H1 (cell line): ENCODE results near the gene GPANK1. TPM values are rescaled to one million over a fixed set of nuclear protein-coding genes. Genes with fewer than 3 reads are reported as not detected.

Source experiments
- CTCF ChIA-PET: fragments of 300-600 bp; sonication (Branson Sonifier 250); formaldehyde crosslinking; loops from one replicate; lab custom pipeline; 2021; ENCODE audit not compliant: partially characterized antibody; lab: Charles Lee
- POLR2A ChIA-PET: fragments of 300-600 bp; sonication (Branson Sonifier 250); formaldehyde crosslinking; loops from one replicate; lab custom pipeline; 2021; ENCODE audit warnings: inconsistent platforms; ENCODE audit not compliant: partially characterized antibody; lab: Charles Lee
- DNase-seq, 2 experiments: peaks; one replicate each; pipeline versions ENCODE4 v3.0.0 to v3.0.0-alpha.2; 2010 to 2022; ENCODE audit warnings: low spot score in 2 of 2, low read depth in 1 of 2, mixed read lengths in 1 of 2
- FAIRE-seq: peaks from 2 replicates; lab custom pipeline; 2011; peaks lifted over from hg19 to GRCh38; lab: Jason Lieb, UNC
- H2AFZ ChIP-seq: 2 replicates; pipeline ENCODE4 v1.8.1; 2012; ENCODE audit warnings: low read length, inconsistent platforms
- H2AK5ac ChIP-seq: 2 replicates; pipeline ENCODE4 v1.6.1; 2013; ENCODE audit warnings: low read depth, low read length
- H2BK120ac ChIP-seq: replicated peaks from 2 replicates; pipeline ENCODE3; 2013; ENCODE audit warnings: low read depth, low read length, inconsistent platforms
- H2BK12ac ChIP-seq: 2 replicates; pipeline ENCODE4 v1.6.1; 2013; ENCODE audit warnings: low read depth, low read length
- H2BK15ac ChIP-seq: 2 replicates; pipeline ENCODE4 v1.6.1; 2013; ENCODE audit warnings: low read length
- H2BK20ac ChIP-seq: 2 replicates; pipeline ENCODE4 v1.6.1; 2013; ENCODE audit warnings: low read length
- H2BK5ac ChIP-seq: 2 replicates; pipeline ENCODE4 v1.6.1; 2013; ENCODE audit warnings: low read depth, low read length
- H3K14ac ChIP-seq: 2 replicates; pipeline ENCODE4 v1.6.1; 2013; ENCODE audit warnings: inconsistent platforms; ENCODE audit not compliant: insufficient read length
- H3K18ac ChIP-seq: 2 replicates; pipeline ENCODE4 v1.6.1; 2013; ENCODE audit warnings: low read length; ENCODE audit errors: extremely low read depth
- H3K23ac ChIP-seq: 2 replicates; pipeline ENCODE4 v1.6.1; 2013; ENCODE audit warnings: inconsistent platforms; ENCODE audit not compliant: insufficient read length
- H3K23me2 ChIP-seq: 2 replicates; pipeline ENCODE4 v1.6.1; 2013; ENCODE audit warnings: low read depth, low read length
- H3K27ac ChIP-seq: 2 replicates; pipeline ENCODE4 v1.6.1; 2011; ENCODE audit warnings: low read depth, low read length, inconsistent platforms
- H3K27me3 ChIP-seq, 4 experiments: replicated peaks in 1 of 4; 1 replicate in 1 of 4; 2 replicates in 3 of 4; pipeline versions ENCODE4 v1.6.1 to v1.8.1; 2011 to 2013; ENCODE audit warnings: low read length in 3 of 4, mild to moderate bottlenecking in 3 of 4, inconsistent platforms in 2 of 4, mixed read lengths in 2 of 4, moderate library complexity in 1 of 4; ENCODE audit not compliant: control insufficient read depth in 3 of 4, insufficient read depth in 3 of 4; ENCODE audit errors: extremely low read depth in 1 of 4
- H3K36me3 ChIP-seq, 4 experiments: 2 replicates each; pipeline versions ENCODE4 v1.6.1 to v1.8.1; 2011 to 2013; ENCODE audit warnings: mild to moderate bottlenecking in 4 of 4, low read length in 3 of 4, moderate library complexity in 2 of 4, control low read depth in 1 of 4, inconsistent platforms in 1 of 4; ENCODE audit not compliant: insufficient read depth in 4 of 4, control insufficient read depth in 2 of 4
- H3K4ac ChIP-seq: replicated peaks from 2 replicates; pipeline ENCODE3; 2013; ENCODE audit warnings: low read length, low read depth, mixed read lengths, inconsistent platforms; ENCODE audit not compliant: insufficient read length
- H3K4me1 ChIP-seq, 4 experiments: replicated peaks in 1 of 4; 1 replicate in 1 of 4; 2 replicates in 3 of 4; pipeline versions ENCODE4 v1.6.1 to v1.8.1; 2011 to 2013; ENCODE audit warnings: low read length in 3 of 4, inconsistent platforms in 2 of 4, mixed read lengths in 1 of 4; ENCODE audit not compliant: insufficient read depth in 4 of 4, control insufficient read depth in 3 of 4
- H3K4me2 ChIP-seq, 2 experiments: 2 replicates each; pipeline versions ENCODE4 v1.6.1 to v1.8.1; 2011 to 2013; ENCODE audit warnings: low read depth in 2 of 2, low read length in 2 of 2, control low read depth in 1 of 2, inconsistent platforms in 1 of 2, mild to moderate bottlenecking in 1 of 2; ENCODE audit not compliant: insufficient read depth in 1 of 2
- H3K4me3 ChIP-seq, 4 experiments: fragments of 200-600, 300-600 bp in 1 of 4; sonication (generic), shearing (Covaris generic), sonication (Bioruptor Twin) in 1 of 4; 2 replicates each; pipeline versions ENCODE4 v1.5.1 to v1.8.1; 2011 to 2016; ENCODE audit warnings: low read length in 4 of 4, low read depth in 3 of 4, control low read depth in 2 of 4, inconsistent platforms in 2 of 4, mild to moderate bottlenecking in 2 of 4, mixed read lengths in 1 of 4, moderate library complexity in 1 of 4; ENCODE audit not compliant: insufficient read depth in 2 of 4; ENCODE audit errors: extremely low read depth in 1 of 4
- H3K56ac ChIP-seq: replicated peaks from 2 replicates; pipeline ENCODE3; 2013; ENCODE audit warnings: low read depth, mild to moderate bottlenecking, mixed read lengths, low read length, inconsistent platforms; ENCODE audit not compliant: insufficient read length
- H3K79me1 ChIP-seq: 2 replicates; pipeline ENCODE4 v1.6.1; 2013; ENCODE audit warnings: low read depth, low read length, control low read depth
- H3K79me2 ChIP-seq, 2 experiments: 2 replicates each; pipeline versions ENCODE4 v1.6.1 to v1.8.1; 2012 to 2013; ENCODE audit warnings: low read length in 2 of 2, mild to moderate bottlenecking in 2 of 2, inconsistent platforms in 1 of 2; ENCODE audit not compliant: insufficient read depth in 2 of 2, control insufficient read depth in 1 of 2
- H3K9ac ChIP-seq, 4 experiments: replicated peaks in 1 of 4; 1 replicate in 1 of 4; 2 replicates in 3 of 4; pipeline versions ENCODE4 v1.6.1 to v1.8.1; 2011 to 2013; ENCODE audit warnings: low read depth in 3 of 4, low read length in 3 of 4, control low read depth in 2 of 4, mild to moderate bottlenecking in 2 of 4, moderate library complexity in 2 of 4, inconsistent platforms in 1 of 4; ENCODE audit errors: extremely low read depth in 1 of 4
- H3K9me3 ChIP-seq, 2 experiments: 2 replicates each; pipeline versions ENCODE4 v1.6.1 to v1.8.1; 2012 to 2013; ENCODE audit warnings: mild to moderate bottlenecking in 2 of 2, moderate library complexity in 2 of 2, control low read depth in 1 of 2, inconsistent platforms in 1 of 2, low read depth in 1 of 2, low read length in 1 of 2, mixed read lengths in 1 of 2; ENCODE audit not compliant: insufficient read depth in 2 of 2
- H4K20me1 ChIP-seq, 2 experiments: replicated peaks in 1 of 2; 2 replicates each; pipeline versions ENCODE3 to v1.8.1; 2011 to 2013; ENCODE audit warnings: inconsistent platforms in 2 of 2, low read length in 2 of 2, mild to moderate bottlenecking in 1 of 2; ENCODE audit not compliant: insufficient read depth in 2 of 2, control insufficient read depth in 1 of 2
- H4K5ac ChIP-seq: 2 replicates; pipeline ENCODE4 v1.6.1; 2013; ENCODE audit warnings: low read length, low read depth, mixed read lengths, inconsistent platforms; ENCODE audit not compliant: insufficient read length
- H4K8ac ChIP-seq: 2 replicates; pipeline ENCODE4 v1.8.0; 2013; ENCODE audit warnings: mild to moderate bottlenecking, moderate library complexity, low read length, inconsistent platforms; ENCODE audit not compliant: insufficient read depth; ENCODE audit errors: extremely low read depth
- H4K91ac ChIP-seq: replicated peaks from 2 replicates; pipeline ENCODE3; 2013; ENCODE audit warnings: low read length, mixed read lengths, inconsistent platforms; ENCODE audit not compliant: insufficient read length
- BCL11A ChIP-seq, 2 experiments: IDR thresholded peaks; one replicate each; pipeline ENCODE4 v1.6.1; 2011; ENCODE audit warnings: low read depth in 2 of 2, low read length in 2 of 2, mild to moderate bottlenecking in 2 of 2
- WGBS, 2 experiments: shearing (Covaris generic) in 1 of 2; methylation state at CpG; one replicate each; pipeline versions ENCODE4 v1.1.6 to v1.1.7; 2013 to 2015; ENCODE audit warnings: low lambda C conversion rate in 2 of 2, mixed read lengths in 2 of 2, inconsistent platforms in 1 of 2, low coverage in 1 of 2, missing lambda C conversion rate in 1 of 2; ENCODE audit not compliant: insufficient replicate concordance in 2 of 2, insufficient coverage in 1 of 2, insufficient read length in 1 of 2; ENCODE audit errors: extremely low coverage in 1 of 2, missing lambda C conversion rate in 1 of 2; 5-methylcytosine and 5-hydroxymethylcytosine counted together
- polyA plus RNA-seq, 7 experiments: library from polyadenylated mRNA; depleted of rRNA in 3 of 7; stranded (reverse) in 5 of 7; unstranded in 2 of 7; fragments of >200 nt in 5 of 7; fragments of 200-250 nt in 2 of 7; gene quantifications; 1 replicate in 5 of 7; 2 replicates in 1 of 7; 4 replicates in 1 of 7; pipeline versions ENCODE4 v1.2.1 to v1.2.3, GENCODE V29; 2011 to 2013; ENCODE audit warnings: missing spikeins in 2 of 7, mixed read lengths in 2 of 7
- total RNA-seq: library from RNA; stranded (reverse); fragmentation: NEBNext Ultra II Directional; extraction: Animal tissue kit (Norgen Biotek cat#: 25700); gene quantifications from 2 replicates; pipeline ENCODE4 v1.2.1, GENCODE V29; 2021

The GPANK1 gene
- total and polyA plus RNA-seq, 2 of the 8 experiments (the other 6 are each of a cell fraction or from before 2014, with no cell fraction given): 24.5 to 30.2 TPM

DNA sequence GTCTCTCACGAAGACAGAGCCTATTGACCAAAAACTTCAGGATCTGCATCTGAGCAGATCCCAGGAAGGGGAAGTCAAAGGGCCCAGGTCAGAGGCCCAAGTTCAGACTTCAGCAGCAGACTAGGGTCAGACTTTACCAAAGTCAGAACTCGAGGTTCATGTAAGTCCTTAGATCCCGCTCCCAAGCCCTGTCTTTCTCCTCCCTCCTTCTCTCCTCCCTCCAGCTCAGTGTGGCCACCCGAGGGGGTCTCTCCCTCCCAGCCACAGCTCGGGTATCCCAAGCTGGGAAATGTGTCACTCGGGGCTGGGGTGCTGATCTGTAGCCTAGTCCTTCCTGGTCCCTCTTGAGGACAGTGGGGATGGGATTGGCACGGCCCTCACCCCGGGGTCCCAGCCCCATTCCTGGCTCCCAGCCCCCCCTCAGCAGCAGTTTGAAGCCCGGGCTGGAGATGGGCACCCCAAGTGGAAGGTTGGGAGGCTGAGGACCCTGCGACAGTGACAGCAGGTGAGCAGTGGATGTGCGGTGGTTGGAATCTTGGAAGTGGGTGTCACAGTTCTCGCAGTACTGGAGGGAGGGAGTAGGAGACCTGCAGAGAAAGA, 2.6 kb downstream of the GPANK1 start:
- DNase-seq: no peak
- no peak for TF ChIP-seq BCL11A (IDR thresholded peaks at IDR 0.05; ENCODE audit: low read depth in 2 of 2, low read length in 2 of 2)
- TF ChIP-seq, all 59 proteins: peak for 0
- H3K27ac ChIP-seq: no peak overlapping the region
- 95% methylated on average over 11 of the region's 12 CpGs; no CpG with 5 or more reads in 1 of the 2 experiments for WGBS, 2 experiments
- ChIA-PET CTCF (interaction anchor here (0.7 to 3.7 kb wide), 9 partner anchors 9 to 116 kb away, joined by 3 to 38 read pairs (median 4); partner anchors contain the start of genes APOM, ATP6V1G2 and BAG6), POLR2A (interaction anchor here (0.6 to 25.5 kb wide), 13 partner anchors 8 to 196 kb away, joined by 3 to 883 read pairs (median 6); partner anchors contain the start of genes AIF1, APOM, ATP6V1G2 and BAG6)
- peaks cover 6 to 20% (median 10%) of the 10 kb centered on the region in 4 experiments; a peak in 6 of 8 replicates for H3K36me3 ChIP-seq
- no peak overlapping the region for H3K18ac ChIP-seq
- H2BK5ac ChIP-seq: no peak overlapping the region
- H3K79me1 ChIP-seq: peaks cover 14% of the 10 kb centered on the region
- H3K56ac ChIP-seq: no peak overlapping the region
- H3K23ac ChIP-seq: no peak overlapping the region
- H2AFZ ChIP-seq: no peak overlapping the region
- no peak overlapping the region for H4K5ac ChIP-seq
- no peaks in the 10 kb centered on the region for H3K9me3 ChIP-seq
- H2BK12ac ChIP-seq: no peak overlapping the region
- no peak overlapping the region for H2BK120ac ChIP-seq
- no peak overlapping the region for H2BK20ac ChIP-seq
- H3K4ac ChIP-seq: no peak overlapping the region
- no peak overlapping the region for H3K4me2 ChIP-seq
- H3K4me1 ChIP-seq: peaks cover 0 to 19% (median 5%) of the 10 kb centered on the region in 4 experiments; a peak in 5 of 7 replicates
- no peaks in the 10 kb centered on the region for H3K27me3 ChIP-seq
- no peak overlapping the region for H4K91ac ChIP-seq
- H2AK5ac ChIP-seq: no peak overlapping the region
- no peak overlapping the region for H3K9ac ChIP-seq
- no peak overlapping the region for H3K14ac ChIP-seq
- FAIRE-seq: no peak
- H2BK15ac ChIP-seq: no peak overlapping the region
- H3K4me3 ChIP-seq: no peak overlapping the region
- no peak overlapping the region for H4K8ac ChIP-seq
- peaks cover 3 to 5% of the 10 kb centered on the region in 2 experiments for H4K20me1 ChIP-seq
- peaks cover 0 to 51% of the 10 kb centered on the region in 2 experiments; a peak in 3 of 4 replicates for H3K79me2 ChIP-seq
- H3K23me2 ChIP-seq: peaks cover 12% of the 10 kb centered on the region
